Breast epithelium (tissue), 4 donors: Measurements from ENCODE around the gene ZNF467. TPM values are rescaled to one million over a fixed set of nuclear protein-coding genes. Genes with fewer than 3 reads are reported as not detected.

Experiments
- DNase-seq, 2 donors: peaks; one replicate each; pipeline ENCODE4 v3.0.0-alpha.2; 2019; ENCODE audit warnings: low spot score in 2 of 2
- H3K27ac ChIP-seq, 2 donors: fragments of 200-600 bp; sonication (generic) in 1 of 2; one replicate each; pipeline ENCODE4 v1.5.1; 2016 to 2019; ENCODE audit warnings: mild to moderate bottlenecking in 1 of 2
- H3K27me3 ChIP-seq, 2 donors: fragments of 200-600 bp; sonication (generic) in 1 of 2; one replicate each; pipeline versions ENCODE4 v1.5.1 to v1.6.0; 2017 to 2019; ENCODE audit warnings: control low read depth in 1 of 2, mild to moderate bottlenecking in 1 of 2
- H3K36me3 ChIP-seq: fragments of 200-600 bp; one replicate; pipeline ENCODE4 v1.5.1; 2019
- H3K4me1 ChIP-seq, 2 donors: fragments of 200-600 bp; sonication (generic); one replicate each; pipeline ENCODE4 v1.5.1; 2016 to 2019; ENCODE audit warnings: control low read depth in 1 of 2
- H3K4me3 ChIP-seq, 3 donors: fragments of 200-600 bp; sonication (generic); 1 replicate in 2 of 3; 2 replicates in 1 of 3; pipeline ENCODE4 v1.5.1; 2016 to 2019; ENCODE audit warnings: mild to moderate bottlenecking in 3 of 3, moderate library complexity in 2 of 3
- H3K9me3 ChIP-seq, 2 donors: fragments of 200-600 bp; sonication (generic) in 1 of 2; one replicate each; pipeline ENCODE4 v1.5.1; 2016 to 2019; ENCODE audit warnings: control low read depth in 1 of 2
- POLR2A ChIP-seq: fragments of 450-650 bp; IDR thresholded peaks from one replicate; pipeline ENCODE4 v1.6.1; 2016; ENCODE audit warnings: antibody characterized with exemption, mild to moderate bottlenecking, moderate library complexity
- POLR2AphosphoS5 ChIP-seq, 3 donors: sonication (generic); formaldehyde crosslinking; IDR thresholded peaks; one replicate each; pipeline ENCODE4 v1.6.1; 2017; ENCODE audit warnings: antibody characterized with exemption in 3 of 3
- intact Hi-C: fragments of 100-400 bp; cut with DNase I; formaldehyde crosslinking; loops from one replicate; pipeline ENCODE4 v1.15.1; 2023; ENCODE audit warnings: low total_unique reads
- total RNA-seq, 3 donors: library from RNA; depleted of rRNA; stranded (reverse); fragments of >200 nt; gene quantifications; one replicate each; pipeline ENCODE4 v1.1.0, GENCODE V29; 2016
- TF ChIP-seq, protein P1 (sequence below), 3 donors: fragments of 450-650 bp; IDR thresholded peaks; one replicate each; pipeline ENCODE4 v1.5.1; 2016 to 2017; ENCODE audit warnings: antibody characterized with exemption in 3 of 3, mild to moderate bottlenecking in 3 of 3, moderate library complexity in 3 of 3

The ZNF467 gene
- total RNA-seq, 3 donors from 2014 or later: 5.0 to 6.3 (median 5.9) TPM

DNA sequence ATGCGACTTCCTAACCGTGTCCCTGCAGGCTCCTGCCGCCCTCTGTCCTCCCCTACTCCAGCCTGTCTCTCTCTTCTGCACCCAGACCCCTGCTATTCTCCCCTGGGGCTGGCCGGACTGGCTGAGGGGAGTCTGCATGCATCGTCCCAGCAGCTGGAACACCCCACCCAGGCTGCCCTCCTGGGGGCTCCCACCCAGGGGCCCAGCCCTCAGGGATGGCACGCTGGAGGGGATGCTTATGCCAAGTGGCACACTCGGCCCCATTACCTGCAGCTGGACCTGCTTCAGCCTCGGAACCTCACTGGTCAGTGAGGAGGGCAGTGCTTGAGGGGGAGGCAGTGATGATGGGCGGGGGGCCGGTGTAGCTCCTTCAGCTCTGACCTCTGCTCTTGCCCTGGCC lies 21.7 kb upstream of the ZNF467 start:
- Histone ChIP-seq H3K36me3 (no peaks in the 10 kb centered on the region), H3K4me3 (no peak overlapping the region), H3K4me1 (no peaks in the 10 kb centered on the region), H3K9me3 (no peaks in the 10 kb centered on the region), H3K27ac (no peak overlapping the region), H3K27me3 (peaks cover 2 to 10% of the 10 kb centered on the region in 2 donors)
- intact Hi-C loops: no loop called here
- DNase-seq: no peak
- TF ChIP-seq POLR2AphosphoS5 (IDR thresholded peaks at IDR 0.05) (no peak), POLR2A (no peak)
- TF ChIP-seq, protein P1, sequence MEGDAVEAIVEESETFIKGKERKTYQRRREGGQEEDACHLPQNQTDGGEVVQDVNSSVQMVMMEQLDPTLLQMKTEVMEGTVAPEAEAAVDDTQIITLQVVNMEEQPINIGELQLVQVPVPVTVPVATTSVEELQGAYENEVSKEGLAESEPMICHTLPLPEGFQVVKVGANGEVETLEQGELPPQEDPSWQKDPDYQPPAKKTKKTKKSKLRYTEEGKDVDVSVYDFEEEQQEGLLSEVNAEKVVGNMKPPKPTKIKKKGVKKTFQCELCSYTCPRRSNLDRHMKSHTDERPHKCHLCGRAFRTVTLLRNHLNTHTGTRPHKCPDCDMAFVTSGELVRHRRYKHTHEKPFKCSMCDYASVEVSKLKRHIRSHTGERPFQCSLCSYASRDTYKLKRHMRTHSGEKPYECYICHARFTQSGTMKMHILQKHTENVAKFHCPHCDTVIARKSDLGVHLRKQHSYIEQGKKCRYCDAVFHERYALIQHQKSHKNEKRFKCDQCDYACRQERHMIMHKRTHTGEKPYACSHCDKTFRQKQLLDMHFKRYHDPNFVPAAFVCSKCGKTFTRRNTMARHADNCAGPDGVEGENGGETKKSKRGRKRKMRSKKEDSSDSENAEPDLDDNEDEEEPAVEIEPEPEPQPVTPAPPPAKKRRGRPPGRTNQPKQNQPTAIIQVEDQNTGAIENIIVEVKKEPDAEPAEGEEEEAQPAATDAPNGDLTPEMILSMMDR (IDR thresholded peaks at IDR 0.05): no peak

DNA sequence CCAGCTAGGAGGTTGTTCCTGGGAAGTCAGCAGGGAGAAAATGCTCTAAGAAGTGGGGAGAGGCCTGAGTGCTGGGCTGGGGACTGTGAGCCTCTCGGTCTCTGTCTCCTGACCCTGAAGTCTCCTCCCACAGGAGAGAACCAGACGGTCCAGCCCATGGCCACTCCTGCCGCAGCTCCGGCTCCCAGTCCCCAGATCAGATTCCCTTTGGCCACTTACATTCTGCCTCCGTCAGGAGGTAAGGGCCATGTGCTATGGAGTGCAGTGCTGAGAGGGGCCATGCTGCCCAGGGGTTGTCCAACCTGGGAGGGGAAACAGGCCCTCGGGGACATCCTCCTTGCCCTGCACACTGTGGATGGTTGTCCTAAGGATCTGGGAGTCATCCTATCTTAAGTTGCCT lies 21.3 kb upstream of the ZNF467 start:
- TF ChIP-seq, protein P1 (IDR thresholded peaks at IDR 0.05): no peak
- TF ChIP-seq POLR2A: no peak
- no peak for TF ChIP-seq POLR2AphosphoS5 (IDR thresholded peaks at IDR 0.05)
- Histone ChIP-seq H3K4me3 (no peak overlapping the region), H3K36me3 (no peaks in the 10 kb centered on the region), H3K27ac (no peak overlapping the region), H3K27me3 (peaks cover 2 to 15% of the 10 kb centered on the region in 2 donors), H3K9me3 (no peaks in the 10 kb centered on the region), H3K4me1 (no peaks in the 10 kb centered on the region)
- no peak for DNase-seq
- intact Hi-C loops: loop anchor here (5.0 kb wide), 1 partner anchor 788 kb away; no protein-coding TSS in a partner anchor

DNA sequence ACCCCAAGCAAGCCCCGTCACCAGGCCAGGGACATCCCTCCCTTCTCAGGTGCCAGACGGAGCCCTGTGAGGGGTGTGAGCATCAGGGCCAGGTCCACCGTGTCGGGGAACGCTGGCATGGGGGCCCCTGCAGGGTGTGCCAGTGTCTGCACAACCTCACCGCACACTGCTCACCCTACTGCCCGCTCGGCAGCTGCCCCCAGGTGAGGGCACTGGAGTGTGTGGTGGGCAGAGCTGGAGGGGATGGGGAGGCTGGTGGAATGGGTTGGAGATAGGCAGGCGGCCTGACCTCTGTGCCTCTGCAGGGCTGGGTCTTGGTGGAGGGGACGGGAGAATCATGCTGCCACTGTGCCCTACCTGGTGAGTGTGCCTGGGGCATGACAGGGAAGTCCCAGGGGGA lies 19.9 kb upstream of the ZNF467 start:
- intact Hi-C loops: loop anchor here (5.0 kb wide), 1 partner anchor 789 kb away; no protein-coding TSS in a partner anchor
- Histone ChIP-seq H3K4me3 (no peak overlapping the region), H3K4me1 (no peaks in the 10 kb centered on the region), H3K36me3 (no peaks in the 10 kb centered on the region), H3K9me3 (no peaks in the 10 kb centered on the region), H3K27me3 (peaks cover 2 to 29% of the 10 kb centered on the region in 2 donors), H3K27ac (no peak overlapping the region)
- TF ChIP-seq POLR2A: no peak
- no peak for TF ChIP-seq POLR2AphosphoS5 (IDR thresholded peaks at IDR 0.05)
- TF ChIP-seq, protein P1 (IDR thresholded peaks at IDR 0.05): no peak
- DNase-seq: no peak

DNA sequence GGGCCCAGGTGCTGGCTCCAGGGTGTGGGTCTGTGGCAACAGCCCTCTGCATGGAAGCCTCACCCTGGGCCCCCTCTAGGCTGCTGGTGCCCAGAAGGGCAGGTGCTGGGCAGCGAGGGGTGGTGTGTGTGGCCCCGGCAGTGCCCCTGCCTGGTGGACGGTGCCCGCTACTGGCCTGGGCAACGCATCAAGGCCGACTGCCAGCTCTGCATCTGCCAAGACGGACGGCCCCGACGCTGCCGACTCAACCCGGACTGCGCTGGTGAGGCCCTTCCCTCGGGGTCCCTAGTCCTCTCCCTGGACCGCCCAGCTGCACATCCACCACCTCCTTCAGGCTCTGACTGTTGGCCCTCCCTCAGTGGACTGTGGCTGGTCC lies 18.8 kb upstream of the ZNF467 start:
- TF ChIP-seq, protein P1 (IDR thresholded peaks at IDR 0.05): no peak
- TF ChIP-seq POLR2A (no peak), POLR2AphosphoS5 (IDR thresholded peaks at IDR 0.05) (no peak)
- Histone ChIP-seq H3K4me1 (no peaks in the 10 kb centered on the region), H3K27ac (no peak overlapping the region), H3K4me3 (no peak overlapping the region), H3K36me3 (no peaks in the 10 kb centered on the region), H3K9me3 (no peaks in the 10 kb centered on the region), H3K27me3 (peaks cover 2 to 33% of the 10 kb centered on the region in 2 donors)
- no peak for DNase-seq
- intact Hi-C loops: loop anchor here (5.0 kb wide), 1 partner anchor 790 kb away; no protein-coding TSS in a partner anchor

DNA sequence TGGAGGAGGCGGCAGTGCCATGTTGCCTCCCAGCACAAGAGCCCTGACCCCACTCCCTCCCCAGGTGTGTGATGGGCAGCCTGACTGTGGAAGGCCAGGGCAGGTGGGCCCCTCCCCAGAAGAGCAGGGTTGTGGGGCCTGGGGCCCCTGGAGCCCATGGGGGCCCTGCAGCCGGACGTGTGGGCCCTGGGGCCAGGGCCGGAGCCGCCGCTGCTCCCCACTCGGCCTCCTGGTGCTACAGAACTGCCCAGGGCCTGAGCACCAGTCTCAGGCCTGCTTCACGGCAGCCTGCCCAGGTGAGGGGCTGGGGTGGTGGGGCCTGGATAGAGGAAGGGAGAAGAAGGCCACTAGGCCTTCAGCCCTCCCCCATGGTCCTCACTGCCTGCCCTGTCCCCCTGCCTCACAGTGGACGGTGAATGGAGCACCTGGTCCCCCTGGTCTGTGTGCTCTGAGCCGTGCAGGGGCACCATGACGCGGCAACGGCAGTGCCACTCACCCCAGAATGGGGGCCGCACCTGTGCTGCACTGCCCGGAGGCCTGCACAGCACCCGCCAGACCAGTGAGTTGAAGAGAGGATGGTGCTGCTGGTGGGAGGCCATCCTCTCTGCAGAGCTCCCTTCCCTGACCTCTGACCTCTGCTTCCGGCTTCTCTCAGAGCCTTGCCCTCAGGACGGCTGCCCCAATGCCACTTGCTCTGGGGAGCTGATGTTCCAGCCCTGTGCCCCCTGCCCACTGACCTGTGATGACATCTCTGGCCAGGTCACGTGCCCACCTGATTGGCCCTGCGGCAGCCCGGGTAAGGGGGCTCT lies 18.2 kb upstream of the ZNF467 start:
- H3K27me3 ChIP-seq: peaks cover 2 to 33% of the 10 kb centered on the region in 2 donors
- H3K36me3 ChIP-seq: no peaks in the 10 kb centered on the region
- intact Hi-C loops: loop anchor here (5.0 kb wide), 1 partner anchor 791 kb away; no protein-coding TSS in a partner anchor
- TF ChIP-seq, protein P1 (IDR thresholded peaks at IDR 0.05): no peak
- TF ChIP-seq POLR2A (no peak), POLR2AphosphoS5 (IDR thresholded peaks at IDR 0.05) (no peak)
- H3K9me3 ChIP-seq: no peaks in the 10 kb centered on the region
- no peak for DNase-seq
- H3K4me1 ChIP-seq: no peaks in the 10 kb centered on the region
- H3K27ac ChIP-seq: no peak overlapping the region
- H3K4me3 ChIP-seq: no peak overlapping the region
